Superior temporal gyrus (tissue), 1 donor: Measurements from ENCODE around the gene PSMB3.

ENCODE experiments used
- DNase-seq: peaks from one replicate; pipeline ENCODE4 v3.0.0-alpha.2; 2016; ENCODE audit errors: extremely low spot score

The PSMB3 gene

DNA sequence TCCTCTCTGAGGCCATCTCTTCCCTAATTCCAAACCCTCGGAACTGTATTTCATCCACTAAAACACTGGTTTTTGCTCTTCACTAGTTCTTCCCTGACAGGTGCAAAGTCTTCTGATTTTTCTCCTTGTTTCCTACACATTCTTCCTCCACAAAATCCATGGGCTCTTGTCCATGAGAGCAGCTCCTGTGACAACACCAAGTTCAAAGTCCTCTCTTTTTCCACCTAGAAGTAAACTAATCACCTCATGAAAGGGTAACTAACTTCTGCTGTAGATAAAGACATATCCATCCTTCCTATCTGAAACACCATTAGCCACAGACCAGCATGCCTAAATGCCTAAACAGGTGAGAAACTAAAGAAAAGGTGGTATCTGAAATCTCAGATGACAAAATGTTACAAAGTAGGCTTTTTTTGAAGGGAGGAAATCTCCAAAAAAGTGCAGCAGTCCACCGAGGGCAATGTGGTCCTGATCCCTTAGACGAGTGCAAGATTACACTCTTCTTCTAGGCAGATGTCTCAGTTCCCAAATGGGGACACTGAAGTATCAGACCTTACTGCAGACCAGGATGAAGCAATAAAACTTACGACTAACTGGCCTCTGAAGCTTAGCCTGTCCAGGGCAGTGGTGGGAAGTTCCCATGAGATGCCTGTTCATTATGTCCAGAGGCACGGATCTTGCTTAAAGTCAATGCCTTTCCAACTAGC is 44.1 kb downstream of the PSMB3 start:
- DNase-seq, result no peak

DNA sequence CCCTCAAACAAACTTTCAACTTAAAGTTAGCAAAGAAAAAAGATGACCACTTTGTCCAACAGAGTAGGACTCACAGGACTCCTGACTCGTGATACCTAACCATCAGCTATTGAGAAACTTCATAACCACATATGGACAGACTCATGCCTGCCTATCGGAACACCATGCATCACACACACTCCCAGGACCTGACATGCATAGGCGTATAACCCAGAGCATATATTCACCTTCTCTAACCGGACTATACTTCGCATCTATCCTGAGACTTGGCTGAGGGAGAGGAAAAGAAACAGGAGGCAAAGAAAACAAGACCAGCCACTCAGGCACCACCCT is 44.6 kb downstream of the PSMB3 start:
- no peak for DNase-seq

DNA sequence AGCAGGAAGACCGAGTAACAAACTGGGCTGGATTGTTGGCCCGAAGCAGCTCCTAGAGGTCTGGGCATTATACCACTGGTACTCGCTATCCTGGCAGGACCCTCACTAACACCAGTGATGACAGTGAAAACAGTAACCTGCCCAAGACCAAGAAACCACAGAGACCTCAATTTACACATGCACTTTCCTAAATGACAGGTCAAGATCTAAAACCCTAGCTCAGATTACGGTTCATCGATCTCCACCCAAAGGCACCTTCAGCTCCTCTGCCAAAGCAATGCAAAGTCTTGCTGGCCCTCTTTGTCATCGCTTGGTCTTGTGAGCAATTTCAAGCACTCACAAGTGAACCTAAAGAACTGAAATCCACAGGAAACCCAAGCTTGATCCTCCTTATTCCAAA is 45.3 kb downstream of the PSMB3 start:
- DNase-seq, result no peak

DNA sequence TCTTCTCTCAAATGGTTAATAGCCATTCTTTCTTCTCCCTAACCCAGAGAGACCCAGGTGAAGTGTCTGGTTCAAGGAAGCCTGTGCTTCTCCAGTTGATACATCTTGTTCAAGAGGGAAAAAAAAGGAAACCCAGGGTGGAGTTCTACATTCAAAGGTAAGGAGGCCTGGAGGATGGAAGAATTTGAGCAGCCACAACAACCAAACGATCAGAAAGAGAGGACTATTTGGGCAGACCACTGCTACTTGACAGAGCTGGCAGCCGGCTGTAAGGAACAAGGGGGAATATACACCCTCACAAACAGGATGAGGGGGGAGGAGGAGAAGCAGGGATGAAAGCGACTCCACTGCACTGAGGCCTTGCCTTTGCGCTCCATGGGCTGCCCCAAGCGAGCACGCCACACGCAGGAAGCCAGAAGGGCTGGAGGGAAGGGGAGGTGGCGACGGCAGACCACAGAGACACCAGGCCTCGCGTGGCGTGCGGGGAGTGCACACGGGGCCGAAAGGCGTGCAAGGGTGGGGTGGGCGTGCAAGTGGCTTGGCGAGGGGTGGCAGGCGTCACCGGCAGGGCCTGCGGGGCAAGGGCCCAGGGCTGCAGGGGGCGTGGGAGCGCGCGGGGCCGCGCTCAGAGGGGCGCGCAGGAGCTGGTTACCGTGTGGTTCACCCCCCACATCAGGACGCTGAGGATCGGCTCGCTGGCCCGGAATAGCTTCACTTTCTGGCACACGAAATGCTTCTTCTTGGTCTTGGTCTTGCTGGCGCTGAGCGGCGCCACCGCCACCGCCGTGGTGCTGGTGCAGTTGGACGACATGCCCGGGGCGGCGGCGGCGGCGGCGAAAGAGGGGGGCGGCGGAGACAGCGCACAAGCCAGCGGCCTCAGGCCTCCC is 46.3 kb downstream of the PSMB3 start:
- peak; percentile 47 for DNase-seq

DNA sequence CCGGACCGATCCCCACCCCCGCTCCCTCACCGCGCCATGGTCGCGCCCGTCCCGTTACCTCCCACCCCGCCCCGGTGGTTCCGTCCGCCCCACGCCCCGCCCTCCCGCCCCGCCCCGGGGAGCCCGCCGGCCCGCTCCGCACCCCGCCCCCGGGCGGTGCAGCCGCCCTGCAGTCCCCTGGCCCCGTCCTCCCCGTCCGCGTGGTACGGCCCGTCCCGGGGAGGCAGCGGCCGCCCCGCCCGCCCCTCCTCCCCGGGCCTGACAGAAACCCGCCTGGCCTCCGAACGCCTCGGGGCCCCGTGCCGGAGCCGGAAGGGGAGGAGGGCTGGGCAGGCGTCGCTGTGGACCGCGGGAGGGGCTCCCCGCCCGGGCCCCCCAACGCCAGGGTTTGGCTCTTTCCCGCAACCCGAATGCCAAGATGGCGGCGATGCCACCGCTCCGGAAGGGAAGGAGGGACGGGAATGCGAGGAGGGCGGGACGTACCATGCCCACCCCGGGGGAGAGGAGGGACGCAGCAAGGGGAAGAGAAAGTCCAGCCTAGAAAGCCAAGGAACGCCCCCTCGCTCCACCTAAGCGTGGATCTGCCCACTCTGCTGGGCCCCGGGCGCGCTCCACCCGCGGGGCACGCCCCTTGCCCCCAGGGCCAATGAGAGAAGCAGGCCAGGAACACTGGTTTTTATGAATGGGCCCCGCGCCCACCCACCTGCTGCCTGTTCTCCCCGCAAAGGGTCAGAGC is 47.1 kb downstream of the PSMB3 start, which contains the start of gene PIP4K2B:
Gene PIP4K2B (minus strand): TSS at position 56 of the 736 bp plus-strand sequence. CDS start 132 bp downstream, outside the sequence.
- DNase-seq, result peak; percentile 94

DNA sequence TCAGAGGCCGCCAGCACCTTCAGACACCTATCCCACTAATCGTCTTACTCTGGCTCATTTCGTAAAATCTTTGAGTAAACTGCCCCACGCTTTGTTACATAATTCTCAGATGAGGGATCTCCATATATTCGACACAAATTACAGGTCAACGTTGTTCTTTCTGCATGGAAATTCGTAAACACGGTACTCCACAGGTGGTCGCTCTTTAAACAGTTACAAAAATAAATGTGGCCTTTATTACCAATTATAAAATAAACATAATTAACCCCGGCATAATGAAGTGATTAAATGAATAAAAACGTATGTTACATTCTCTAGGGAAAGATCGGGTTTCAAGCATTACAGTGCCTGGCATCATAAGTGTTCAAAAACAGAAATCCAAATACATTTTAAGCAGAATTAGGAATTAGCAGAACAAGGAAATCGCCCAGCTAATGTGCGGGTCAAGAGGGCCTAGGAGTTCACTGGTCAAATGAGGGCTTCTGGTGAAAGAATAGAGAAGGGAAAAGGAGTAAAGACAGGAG is 47.8 kb downstream of the PSMB3 start:
- no peak for DNase-seq

DNA sequence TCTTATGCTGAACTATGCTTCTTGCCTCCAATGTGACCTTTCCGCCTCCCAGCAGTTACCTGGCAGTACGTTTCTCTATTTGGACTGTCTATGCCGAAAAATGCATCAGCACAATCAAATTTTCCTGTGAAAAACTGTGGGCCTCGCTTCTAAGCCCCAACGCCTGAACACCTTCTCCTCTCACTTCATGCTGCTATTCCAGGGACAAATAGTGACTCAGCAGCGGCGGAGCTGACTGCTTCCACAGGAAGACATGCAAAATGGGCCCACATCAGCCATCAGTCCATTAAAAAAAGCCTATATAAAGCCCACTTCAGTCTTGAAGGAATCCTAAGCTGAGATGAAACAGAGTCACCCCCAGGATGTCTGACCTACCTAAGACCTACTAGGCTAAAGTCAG is 57.3 kb downstream of the PSMB3 start:
- DNase-seq, result no peak
